Measurements from ENCODE around the gene DLGAP4. TPM values are rescaled to one million over a fixed set of nuclear protein-coding genes. Genes with fewer than 3 reads are reported as not detected.
A peak's percentile ranks its signal among the peaks of the same experiment; 100 is the strongest.

DLGAP4 gene
- total and polyA plus RNA-seq, 9 of the 15 experiments (the other 6 are each of a cell fraction or from before 2014, with no cell fraction given): 0.31 to 34.1 (median 4.5) TPM

- TF ChIP-seq MNT (conservative IDR thresholded peaks at IDR 0.05): peak in 1 of 2 experiments; percentile 21; a peak in 1 of 4 replicates
- no peak for TF ChIP-seq LCOR (CRISPR knock-in tag; IDR thresholded peaks at IDR 0.05)
- TF ChIP-seq DEAF1 (CRISPR knock-in tag; IDR thresholded peaks at IDR 0.05): no peak
- no peak for TF ChIP-seq TAF9B (IDR thresholded peaks at IDR 0.05; ENCODE audit: partially characterized antibody)
- no peak for TF ChIP-seq ZNF449 (CRISPR knock-in tag; IDR thresholded peaks at IDR 0.05)
- TF ChIP-seq CTBP1 (IDR thresholded peaks at IDR 0.05; ENCODE audit: borderline replicate concordance): peak; percentile 78
- TF ChIP-seq CBX8 (IDR thresholded peaks at IDR 0.05; ENCODE audit: borderline replicate concordance, extremely low read depth, low read depth, low read length, poor library complexity, severe bottlenecking): no peak
- TF ChIP-seq NUFIP1 (IDR thresholded peaks at IDR 0.05; ENCODE audit: partially characterized antibody): no peak
- no peak for TF ChIP-seq CREB5 (CRISPR knock-in tag; IDR thresholded peaks at IDR 0.05)
- TF ChIP-seq SMAD1 (IDR thresholded peaks at IDR 0.05; ENCODE audit: low read depth, low read length, partially characterized antibody): no peak
- TF ChIP-seq ZHX1 (conservative IDR thresholded peaks at IDR 0.05; ENCODE audit: low read length): no peak
These were observed 129.7 kb downstream of the DLGAP4 start (continued) for GRCh38 chr20:36435592-36436541.

Data from K562 (cell line).